Brain microvascular endothelial cell (primary cell): Measurements from ENCODE around the gene TANC1.
A peak's percentile ranks its signal among the peaks of the same experiment; 100 is the strongest.

Experiments used
- DNase-seq: peaks from one replicate; pipeline ENCODE4 v3.0.0-alpha.2; 2020
- H3K27ac ChIP-seq: fragments of 250-450 bp; sonication (Bioruptor Pico); 2 replicates; pipeline ENCODE4 v1.5.1; 2020; ENCODE audit warnings: mild to moderate bottlenecking, moderate library complexity
- H3K27me3 ChIP-seq: fragments of 250-450 bp; sonication (Bioruptor Pico); replicated peaks from 2 replicates; pipeline ENCODE4 v1.5.1; 2020; ENCODE audit warnings: mild to moderate bottlenecking
- H3K36me3 ChIP-seq: fragments of 250-450 bp; sonication (Bioruptor Pico); replicated peaks from 2 replicates; pipeline ENCODE4 v1.5.1; 2020; ENCODE audit warnings: mild to moderate bottlenecking
- H3K4me3 ChIP-seq: 2 replicates; pipeline ENCODE4 v1.5.1; 2011; ENCODE audit warnings: low read depth, mild to moderate bottlenecking, control low read depth, low read length, moderate library complexity
- CTCF ChIP-seq: IDR thresholded peaks from 2 replicates; pipeline ENCODE4 v1.5.1; 2011; ENCODE audit warnings: low read depth, mild to moderate bottlenecking, moderate library complexity, low read length, control low read depth, inconsistent platforms; ENCODE audit errors: missing control alignments
- in situ Hi-C: cut with HindIII; loops from 2 replicates; pipeline ENCODE4 v1.10.0; 2017; ENCODE audit warnings: low sequenced_read_pairs, low pct_ligation_motif_present

The TANC1 gene

GRCh38 chr2:158990397-158991214, 22.2 kb downstream of the TANC1 start:
- in situ Hi-C loops, result no loop called here
- no peak for TF ChIP-seq CTCF
- Histone ChIP-seq H3K27me3 (no peaks in the 10 kb centered on the region), H3K27ac (no peak overlapping the region), H3K4me3 (no peak overlapping the region), H3K36me3 (no peaks in the 10 kb centered on the region)
- peak; percentile 71 for DNase-seq

- TF ChIP-seq CTCF, result no peak
- Histone ChIP-seq H3K36me3 (no peaks in the 10 kb centered on the region), H3K27ac (no peak overlapping the region), H3K4me3 (no peak overlapping the region), H3K27me3 (no peaks in the 10 kb centered on the region)
- DNase-seq, result no peak
- in situ Hi-C loops, result no loop called here
These were observed 24.6 kb downstream of the TANC1 start for GRCh38 chr2:158993030-158993429.

- Histone ChIP-seq H3K27me3 (no peaks in the 10 kb centered on the region), H3K4me3 (no peak overlapping the region), H3K36me3 (no peaks in the 10 kb centered on the region), H3K27ac (no peak overlapping the region)
- no peak for TF ChIP-seq CTCF
- in situ Hi-C loops, result no loop called here
- no peak for DNase-seq
These were observed 25.5 kb downstream of the TANC1 start for GRCh38 chr2:158993721-158994587.

GRCh38 chr2:158994920-158995676, 26.7 kb downstream of the TANC1 start:
- H3K4me3 ChIP-seq, result no peak overlapping the region
- H3K36me3 ChIP-seq, result no peaks in the 10 kb centered on the region
- in situ Hi-C loops, result no loop called here
- TF ChIP-seq CTCF, result no peak
- no peak overlapping the region for H3K27ac ChIP-seq
- H3K27me3 ChIP-seq, result no peaks in the 10 kb centered on the region
- no peak for DNase-seq

- no peak for TF ChIP-seq CTCF
- in situ Hi-C loops, result no loop called here
- H3K27ac ChIP-seq, result no peak overlapping the region
- no peaks in the 10 kb centered on the region for H3K27me3 ChIP-seq
- DNase-seq, result no peak
- no peak overlapping the region for H3K4me3 ChIP-seq
- no peaks in the 10 kb centered on the region for H3K36me3 ChIP-seq
These were observed 27.2 kb downstream of the TANC1 start for GRCh38 chr2:158995677-158996049.
